Activated naive CD4-positive, alpha-beta T cell treated with anti-CD3 and anti-CD28 coated beads, Interleukin-2, amount 50 U/mL, for 24 hours (primary cell): ENCODE results near the gene PLCB4.

Experiments used
- H3K27ac Mint-ChIP-seq: one replicate; pipeline ENCODE4 v1.8.0; 2021; ENCODE audit warnings: mild to moderate bottlenecking, mixed read lengths
- H3K27me3 Mint-ChIP-seq: one replicate; pipeline ENCODE4 v1.8.0; 2021; ENCODE audit warnings: mixed read lengths
- H3K36me3 Mint-ChIP-seq: one replicate; pipeline ENCODE4 v1.8.0; 2021; ENCODE audit warnings: mixed read lengths
- H3K4me1 Mint-ChIP-seq: one replicate; pipeline ENCODE4 v1.8.0; 2021; ENCODE audit warnings: mixed read lengths
- H3K4me3 Mint-ChIP-seq: one replicate; pipeline ENCODE4 v1.8.0; 2021; ENCODE audit warnings: mild to moderate bottlenecking, mixed read lengths
- H3K9me3 Mint-ChIP-seq: one replicate; pipeline ENCODE4 v1.8.0; 2021; ENCODE audit warnings: mixed read lengths

The PLCB4 gene

DNA sequence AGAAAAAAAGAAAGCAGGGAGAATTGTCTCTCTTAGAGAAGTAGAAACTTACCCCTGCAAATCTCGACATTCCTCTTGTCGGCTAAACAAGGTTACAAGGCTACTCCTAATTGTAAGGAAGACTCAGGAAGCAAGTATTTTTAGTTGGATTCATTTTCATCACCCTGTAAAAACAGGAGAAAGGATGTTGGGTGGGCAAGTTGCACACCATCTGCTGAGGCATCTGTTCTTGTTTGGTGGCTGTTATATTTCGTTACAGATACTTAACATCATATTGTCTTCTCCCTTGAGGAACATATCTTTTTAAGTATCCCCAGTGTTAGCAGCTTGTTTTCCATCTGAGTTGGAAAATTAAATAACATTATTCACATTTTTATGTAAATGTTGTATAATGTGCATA, 187.5 kb downstream of the PLCB4 start:
- no peaks in the 10 kb centered on the region for H3K4me1 Mint-ChIP-seq
- no peak overlapping the region for H3K4me3 Mint-ChIP-seq
- peaks cover 18% of the 10 kb centered on the region for H3K9me3 Mint-ChIP-seq
- H3K27ac Mint-ChIP-seq, result no peak overlapping the region
- no peaks in the 10 kb centered on the region for H3K27me3 Mint-ChIP-seq
- no peaks in the 10 kb centered on the region for H3K36me3 Mint-ChIP-seq

DNA sequence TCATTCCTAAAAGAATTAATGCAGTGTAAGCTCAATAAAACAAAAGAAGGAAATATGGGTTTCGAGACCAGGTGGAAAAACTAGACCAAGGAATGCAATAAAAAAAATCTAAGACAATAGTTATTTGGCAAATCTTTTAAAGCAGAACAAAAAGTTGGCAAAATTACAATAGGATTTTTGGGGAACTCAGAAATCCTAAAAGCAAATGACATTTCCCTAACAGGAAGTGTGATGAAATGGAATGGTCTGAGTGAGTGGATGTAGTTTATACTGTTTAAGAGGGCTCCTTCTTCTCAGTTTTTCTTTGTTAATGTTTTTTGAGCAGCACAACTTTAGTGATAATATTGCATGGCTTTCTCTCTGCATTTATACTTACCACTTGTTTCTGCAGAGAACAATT, 190.0 kb downstream of the PLCB4 start:
- Mint-ChIP-seq H3K9me3 (peaks cover 14% of the 10 kb centered on the region), H3K4me1 (no peaks in the 10 kb centered on the region), H3K27ac (no peak overlapping the region), H3K4me3 (no peak overlapping the region), H3K36me3 (no peaks in the 10 kb centered on the region), H3K27me3 (no peaks in the 10 kb centered on the region)

DNA sequence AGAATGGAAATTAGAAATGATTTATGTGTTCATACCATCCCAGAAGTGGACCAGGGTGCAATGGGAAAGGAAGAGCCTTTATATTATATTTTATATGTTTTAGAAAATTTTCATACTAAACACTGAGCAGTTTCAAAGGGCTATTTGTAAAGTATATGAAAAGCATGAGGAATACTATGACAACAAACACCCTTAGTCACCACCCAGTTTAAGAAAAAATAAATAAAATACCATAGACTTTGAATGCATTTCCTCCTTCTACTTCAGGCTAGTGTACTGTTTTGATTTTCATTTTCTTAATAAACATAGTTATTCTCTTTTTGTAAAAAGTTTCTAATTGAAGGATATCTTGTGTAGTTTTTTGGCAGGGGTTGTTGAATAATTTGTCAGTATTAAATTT, 191.1 kb downstream of the PLCB4 start:
- Mint-ChIP-seq H3K36me3 (no peaks in the 10 kb centered on the region), H3K4me1 (no peaks in the 10 kb centered on the region), H3K27me3 (no peaks in the 10 kb centered on the region), H3K4me3 (no peak overlapping the region), H3K9me3 (peaks cover 14% of the 10 kb centered on the region), H3K27ac (no peak overlapping the region)

DNA sequence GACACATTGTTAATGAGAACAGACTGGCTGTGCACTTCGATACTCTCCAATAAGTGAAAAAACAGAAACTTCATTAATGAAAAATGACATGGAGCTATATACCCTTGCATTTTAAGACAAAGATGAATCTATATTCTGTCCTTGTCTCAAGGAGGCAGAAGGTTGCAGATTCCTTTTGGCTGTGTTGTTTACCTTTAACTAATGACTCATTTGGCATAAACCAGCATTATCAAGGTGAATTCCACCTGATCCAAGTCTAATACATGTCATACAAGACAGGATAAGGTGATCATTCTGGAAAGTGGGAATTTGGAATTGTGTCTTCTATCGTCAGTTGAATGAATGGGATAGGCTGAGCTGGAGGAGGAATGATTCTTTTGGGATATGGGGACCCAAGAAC, 192.9 kb downstream of the PLCB4 start:
- no peaks in the 10 kb centered on the region for H3K4me1 Mint-ChIP-seq
- H3K27me3 Mint-ChIP-seq, result no peaks in the 10 kb centered on the region
- H3K36me3 Mint-ChIP-seq, result no peaks in the 10 kb centered on the region
- H3K9me3 Mint-ChIP-seq, result peaks cover 11% of the 10 kb centered on the region
- H3K27ac Mint-ChIP-seq, result no peak overlapping the region
- H3K4me3 Mint-ChIP-seq, result no peak overlapping the region

DNA sequence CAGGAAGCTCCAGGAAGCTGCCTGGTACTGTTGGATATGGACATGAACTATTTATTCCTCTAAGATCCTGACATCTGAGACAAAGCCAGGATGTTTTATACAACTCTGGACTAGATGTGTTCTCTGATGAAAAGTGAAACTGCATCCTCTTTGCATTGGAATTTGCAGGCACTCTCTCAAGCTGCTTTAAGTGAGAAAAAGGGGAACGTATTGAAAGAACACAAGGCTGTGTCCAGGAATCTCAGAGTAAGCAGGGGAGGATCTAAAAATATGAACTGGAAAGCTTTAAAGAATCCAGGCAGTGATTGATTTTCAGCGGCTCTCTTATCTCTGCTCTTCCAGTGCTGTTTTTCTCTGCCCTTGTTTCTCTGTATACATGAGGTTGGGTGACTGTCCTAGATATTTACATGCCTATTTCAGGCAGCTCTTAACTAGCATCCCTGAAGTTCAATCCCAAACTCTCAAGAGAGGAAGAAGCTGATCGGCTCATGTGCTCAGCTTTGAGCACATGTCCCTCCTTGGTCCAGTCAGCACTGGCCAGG, 193.8 kb downstream of the PLCB4 start:
- Mint-ChIP-seq H3K27ac (no peak overlapping the region), H3K4me1 (no peaks in the 10 kb centered on the region), H3K27me3 (no peaks in the 10 kb centered on the region), H3K9me3 (peaks cover 9% of the 10 kb centered on the region), H3K36me3 (no peaks in the 10 kb centered on the region), H3K4me3 (no peak overlapping the region)

DNA sequence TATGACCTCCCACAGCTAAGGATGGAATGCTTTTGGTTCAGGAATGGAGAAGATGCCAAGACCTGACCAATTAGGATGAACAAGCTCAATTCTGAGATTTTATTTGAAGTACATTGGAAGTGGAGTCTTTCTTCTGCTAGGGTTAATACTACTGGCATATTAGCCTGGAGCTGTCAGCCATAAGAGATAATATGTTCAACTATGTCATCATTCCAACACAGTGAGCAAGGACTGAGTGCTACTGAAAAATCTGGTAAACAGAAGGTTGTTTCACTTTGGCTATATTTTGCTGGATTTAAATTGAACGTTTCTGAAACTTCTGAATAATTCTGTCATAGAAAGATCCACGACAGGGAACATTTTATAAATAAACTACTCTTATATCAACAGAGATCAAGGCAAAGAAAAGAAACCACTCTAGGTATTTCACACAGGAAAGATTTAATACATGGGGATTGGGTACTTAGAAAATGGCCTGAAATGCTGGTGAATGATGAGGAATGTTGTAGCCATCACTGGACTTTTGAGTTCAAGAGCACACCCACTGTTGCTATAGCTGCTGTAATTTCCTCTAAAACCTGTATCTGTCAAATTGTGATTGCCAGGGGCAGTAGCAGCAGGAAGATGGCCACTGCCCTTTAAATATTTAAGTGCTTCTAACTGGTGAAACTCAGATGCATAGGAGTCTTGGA, 200.5 kb downstream of the PLCB4 start:
- Mint-ChIP-seq H3K27ac (no peak overlapping the region), H3K9me3 (no peaks in the 10 kb centered on the region), H3K4me3 (no peak overlapping the region)

DNA sequence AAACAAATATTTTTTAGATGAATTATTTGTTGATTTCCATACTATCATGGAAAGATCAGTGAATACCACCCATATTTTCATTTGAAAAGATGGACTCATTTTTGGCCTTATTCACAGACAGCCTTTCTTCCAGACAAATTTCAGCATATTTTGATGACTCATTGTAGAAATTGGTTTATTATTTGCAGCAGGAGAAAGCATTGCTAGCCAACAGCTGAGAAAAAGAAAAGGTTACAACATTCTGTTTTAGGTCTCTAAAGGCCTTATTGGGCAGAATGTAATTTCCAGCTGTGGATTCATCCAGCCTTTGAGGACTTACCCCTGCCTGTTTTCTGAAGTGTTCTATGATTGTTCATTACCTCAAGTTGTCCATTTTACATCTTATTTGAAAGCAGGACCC, 201.9 kb downstream of the PLCB4 start:
- Mint-ChIP-seq H3K4me1 (no peaks in the 10 kb centered on the region), H3K4me3 (no peak overlapping the region), H3K27me3 (no peaks in the 10 kb centered on the region), H3K9me3 (no peaks in the 10 kb centered on the region), H3K36me3 (no peaks in the 10 kb centered on the region), H3K27ac (no peak overlapping the region)

More for the DNA sequence above, 200.5 kb downstream of the PLCB4 start:
- Mint-ChIP-seq H3K4me1 (no peaks in the 10 kb centered on the region), H3K27me3 (no peaks in the 10 kb centered on the region), H3K36me3 (no peaks in the 10 kb centered on the region)

DNA sequence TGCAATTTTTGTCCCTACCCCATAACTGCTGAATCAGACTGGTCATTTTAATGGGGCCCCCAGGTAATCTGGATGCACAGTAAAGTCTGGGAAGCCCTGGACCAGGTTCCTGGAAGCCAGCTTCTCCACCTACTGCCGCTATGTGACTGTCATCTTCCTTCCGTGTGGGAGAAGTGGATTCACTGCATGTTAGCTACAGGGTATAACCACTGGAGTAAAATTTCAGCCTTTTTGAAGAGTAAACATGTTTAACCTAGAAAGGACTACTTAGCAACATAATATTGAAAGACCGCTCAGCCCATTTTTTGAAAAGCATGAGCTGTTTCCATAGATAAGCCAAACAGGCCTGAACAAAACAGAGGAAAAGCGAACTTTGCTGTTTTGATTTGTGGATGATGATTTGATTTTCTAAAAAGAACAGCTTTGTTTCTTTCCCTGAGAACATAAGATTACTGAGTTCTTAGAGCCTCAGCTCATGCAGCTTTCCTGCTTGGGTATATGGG, 208.1 kb downstream of the PLCB4 start:
- Mint-ChIP-seq H3K27ac (no peak overlapping the region), H3K36me3 (no peaks in the 10 kb centered on the region), H3K9me3 (peaks cover 10% of the 10 kb centered on the region), H3K4me1 (no peaks in the 10 kb centered on the region), H3K27me3 (peaks cover 2% of the 10 kb centered on the region), H3K4me3 (no peak overlapping the region)

DNA sequence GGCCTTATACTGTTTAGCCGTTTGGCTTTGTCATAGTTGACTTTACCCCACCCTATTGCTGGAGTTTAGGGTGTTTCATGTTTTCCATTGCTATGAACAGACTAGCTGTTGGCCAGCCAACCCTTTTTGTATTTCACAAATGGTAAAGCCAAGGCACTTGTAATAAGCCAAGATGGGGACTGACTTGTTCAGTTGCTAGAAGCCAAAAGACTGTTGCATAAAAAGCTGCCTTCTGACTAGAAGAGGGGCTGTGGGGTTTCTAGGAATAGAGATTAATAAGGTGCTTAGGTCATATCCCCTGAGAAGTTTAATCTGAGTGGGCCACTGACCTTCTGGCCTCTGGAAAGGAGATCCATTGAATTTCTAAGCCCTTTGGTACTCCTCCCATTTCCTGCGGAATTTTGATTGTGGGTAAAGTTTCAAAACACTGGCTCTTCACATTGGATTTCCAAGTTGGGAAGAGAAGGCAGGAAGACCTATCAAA, 211.1 kb downstream of the PLCB4 start:
- Mint-ChIP-seq H3K9me3 (peaks cover 16% of the 10 kb centered on the region), H3K27me3 (peaks cover 2% of the 10 kb centered on the region), H3K4me3 (no peak overlapping the region), H3K27ac (no peak overlapping the region), H3K36me3 (no peaks in the 10 kb centered on the region), H3K4me1 (no peaks in the 10 kb centered on the region)

DNA sequence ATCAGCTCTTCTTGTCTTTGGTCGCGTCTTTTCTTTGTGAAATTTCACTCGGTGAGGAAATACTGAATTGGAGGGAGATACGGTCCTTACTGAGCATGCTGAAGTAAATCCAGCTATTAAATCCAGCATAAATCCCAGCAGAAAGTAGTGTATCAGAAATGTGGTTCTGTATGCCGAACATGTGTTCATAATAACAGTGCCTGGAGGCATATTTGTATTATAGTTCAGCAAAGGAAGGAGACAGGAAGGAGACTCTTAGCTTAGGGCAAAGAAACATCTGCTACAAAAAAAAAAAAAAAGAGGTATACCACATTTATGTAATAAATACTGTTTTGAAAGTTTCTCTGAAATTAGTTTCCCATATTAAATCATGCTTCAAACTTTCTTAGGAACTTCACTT, 211.8 kb downstream of the PLCB4 start:
- H3K36me3 Mint-ChIP-seq, result no peaks in the 10 kb centered on the region

DNA sequence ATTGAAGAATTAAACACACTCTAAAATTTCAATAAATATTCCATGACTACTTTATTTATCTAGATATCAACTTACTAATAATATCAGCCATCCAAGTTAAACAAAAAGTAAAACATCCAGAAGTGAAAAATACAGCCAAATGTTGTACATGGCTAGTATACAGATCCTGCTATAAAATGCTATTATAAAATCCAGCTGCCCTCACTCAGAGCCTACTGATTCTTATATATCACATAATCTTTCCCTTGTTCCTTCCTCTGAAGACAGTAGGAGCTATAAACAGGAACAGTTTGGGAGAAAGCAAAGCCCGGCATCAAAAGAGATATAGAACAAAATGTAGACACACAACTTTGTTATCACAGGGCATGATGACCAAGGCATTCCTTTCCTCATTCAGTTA, 212.9 kb downstream of the PLCB4 start:
- peaks cover 2% of the 10 kb centered on the region for H3K27me3 Mint-ChIP-seq
- H3K27ac Mint-ChIP-seq, result no peak overlapping the region
- H3K9me3 Mint-ChIP-seq, result peaks cover 16% of the 10 kb centered on the region
- no peaks in the 10 kb centered on the region for H3K4me1 Mint-ChIP-seq
- no peak overlapping the region for H3K4me3 Mint-ChIP-seq
- no peaks in the 10 kb centered on the region for H3K36me3 Mint-ChIP-seq

More for the DNA sequence above, 211.8 kb downstream of the PLCB4 start:
- peaks cover 16% of the 10 kb centered on the region for H3K9me3 Mint-ChIP-seq
- H3K27me3 Mint-ChIP-seq, result peaks cover 2% of the 10 kb centered on the region
- no peak overlapping the region for H3K4me3 Mint-ChIP-seq
- no peaks in the 10 kb centered on the region for H3K4me1 Mint-ChIP-seq
- H3K27ac Mint-ChIP-seq, result no peak overlapping the region

DNA sequence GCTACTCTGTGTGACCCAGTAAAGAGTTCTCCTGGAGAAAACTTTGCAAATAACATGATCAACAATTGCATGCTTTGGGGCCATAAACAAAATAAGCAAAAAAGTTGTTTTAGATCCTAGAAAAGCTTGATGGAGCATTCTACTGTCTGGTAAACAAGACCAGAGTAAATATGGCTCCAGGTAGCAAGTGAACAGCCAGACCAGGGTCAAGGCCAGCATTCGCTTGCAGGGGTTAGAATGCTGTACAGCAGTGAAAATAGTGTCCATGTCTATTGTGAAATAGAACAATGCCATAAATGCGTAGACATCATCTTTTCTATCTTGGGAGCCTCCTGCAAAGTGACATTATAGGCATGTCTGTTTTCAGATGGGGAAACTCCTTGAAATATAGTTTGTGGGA, 216.7 kb downstream of the PLCB4 start:
- H3K4me3 Mint-ChIP-seq, result no peak overlapping the region
- peaks cover 8% of the 10 kb centered on the region for H3K9me3 Mint-ChIP-seq
- H3K27ac Mint-ChIP-seq, result no peak overlapping the region
- H3K36me3 Mint-ChIP-seq, result no peaks in the 10 kb centered on the region
- no peaks in the 10 kb centered on the region for H3K4me1 Mint-ChIP-seq
- H3K27me3 Mint-ChIP-seq, result peaks cover under 1% of the 10 kb centered on the region

DNA sequence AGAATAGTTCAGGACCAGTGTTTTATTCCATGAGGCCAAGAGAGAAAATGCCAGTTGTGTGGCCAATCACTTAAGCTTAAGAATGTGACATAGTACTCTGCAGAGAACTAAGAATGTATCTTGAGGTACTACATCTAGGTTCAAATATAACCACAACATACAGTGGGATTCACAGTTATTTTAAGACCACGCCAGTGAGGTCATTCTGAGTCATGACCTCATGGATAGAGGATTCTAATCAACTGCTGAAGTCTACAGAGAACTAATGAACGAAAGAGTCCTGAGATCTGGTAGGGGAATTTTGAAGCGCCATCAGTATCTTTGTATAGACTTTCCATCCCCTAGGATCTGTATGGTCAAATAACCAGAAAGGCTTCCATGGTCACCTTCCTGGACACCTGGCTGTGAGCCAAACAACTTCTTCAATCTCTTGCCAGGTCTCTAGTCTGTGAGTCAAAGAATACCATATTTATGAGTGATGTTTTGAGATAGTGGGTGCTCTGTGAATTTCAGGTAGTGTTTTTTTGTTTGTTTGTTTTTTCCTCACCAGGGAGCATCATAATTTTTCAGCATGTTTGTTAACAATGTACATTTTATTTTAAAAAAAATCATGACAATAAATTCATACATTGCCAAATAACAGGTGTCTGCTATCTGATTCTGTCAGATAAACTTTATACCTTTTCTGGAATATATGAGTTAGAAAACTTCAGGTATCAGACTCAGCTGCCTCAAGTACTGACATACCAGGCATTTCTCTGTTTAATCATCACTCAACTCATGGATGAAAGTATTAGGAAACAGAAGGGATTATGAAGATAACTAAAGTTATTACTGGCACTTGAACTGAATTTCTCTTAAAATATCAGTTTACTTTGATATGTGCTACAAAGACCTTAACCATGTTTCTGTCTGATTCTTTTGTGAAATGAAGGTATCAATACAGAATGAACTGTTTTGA, 217.9 kb downstream of the PLCB4 start:
- Mint-ChIP-seq H3K4me3 (no peak overlapping the region), H3K9me3 (peaks cover 6% of the 10 kb centered on the region), H3K27ac (no peak overlapping the region), H3K27me3 (no peaks in the 10 kb centered on the region), H3K4me1 (no peaks in the 10 kb centered on the region), H3K36me3 (no peaks in the 10 kb centered on the region)

DNA sequence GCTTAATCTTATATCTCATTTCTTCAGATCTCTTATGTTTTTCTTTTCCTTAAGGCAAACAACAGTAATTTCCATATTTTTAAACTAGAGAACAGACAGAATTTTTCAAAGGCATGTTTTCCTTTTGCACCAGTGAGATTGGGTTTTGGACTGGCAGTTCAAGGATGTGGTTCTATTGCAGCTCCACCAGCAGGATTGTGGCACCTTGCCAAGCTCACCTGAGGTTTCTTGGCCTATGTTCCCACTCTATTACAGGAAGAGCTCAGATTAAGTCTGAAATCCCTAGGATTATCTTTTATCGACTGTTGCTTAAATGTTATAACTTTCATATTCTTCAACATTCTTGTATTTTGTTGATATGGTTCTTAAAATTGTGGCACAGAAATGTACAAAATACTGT, 218.9 kb downstream of the PLCB4 start:
- H3K27ac Mint-ChIP-seq, result no peak overlapping the region
- H3K9me3 Mint-ChIP-seq, result peaks cover 6% of the 10 kb centered on the region
- H3K4me3 Mint-ChIP-seq, result no peak overlapping the region
- no peaks in the 10 kb centered on the region for H3K4me1 Mint-ChIP-seq
- H3K36me3 Mint-ChIP-seq, result no peaks in the 10 kb centered on the region
- H3K27me3 Mint-ChIP-seq, result no peaks in the 10 kb centered on the region

DNA sequence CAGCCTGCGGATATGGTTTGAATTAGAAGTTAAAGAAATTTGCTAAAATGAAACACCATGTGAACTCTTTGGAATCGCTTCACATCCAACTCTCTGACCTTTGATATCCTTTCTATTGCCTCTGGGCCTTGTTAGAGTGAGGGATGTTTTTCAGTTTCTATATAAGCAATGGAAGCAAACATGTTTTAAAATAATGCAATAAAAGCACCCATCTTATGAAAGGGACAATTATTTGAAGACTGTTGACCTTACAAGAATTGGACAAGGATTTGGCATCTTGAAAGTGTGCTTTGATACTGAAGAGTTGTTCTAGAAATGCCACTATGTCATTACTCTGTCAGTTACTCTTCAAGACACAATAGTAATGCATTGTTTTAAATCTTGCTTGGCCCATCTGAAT, 221.4 kb downstream of the PLCB4 start:
- no peaks in the 10 kb centered on the region for H3K36me3 Mint-ChIP-seq
- no peaks in the 10 kb centered on the region for H3K27me3 Mint-ChIP-seq
- no peaks in the 10 kb centered on the region for H3K9me3 Mint-ChIP-seq
- H3K4me1 Mint-ChIP-seq, result no peaks in the 10 kb centered on the region
- H3K27ac Mint-ChIP-seq, result no peak overlapping the region
- H3K4me3 Mint-ChIP-seq, result no peak overlapping the region

DNA sequence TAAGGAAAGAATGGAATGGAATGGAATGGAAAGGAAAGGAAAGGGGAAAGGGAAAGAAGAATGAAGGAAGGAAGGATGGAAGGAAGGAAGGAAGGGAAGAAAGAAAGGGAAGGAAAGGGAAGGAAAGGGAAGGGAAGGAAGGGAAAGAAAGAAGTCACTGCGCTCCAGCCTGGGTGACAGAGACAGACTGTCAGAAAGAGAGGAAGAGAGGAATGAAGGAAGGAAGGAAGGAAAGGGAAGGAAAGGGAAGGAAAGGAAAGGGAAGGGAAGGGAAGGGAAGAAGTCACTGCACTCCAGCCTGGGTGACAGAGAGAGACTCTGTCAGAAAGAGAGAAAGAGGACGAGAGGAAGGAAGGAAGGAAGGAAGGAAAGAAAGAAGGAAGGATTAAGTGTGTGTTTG, 224.3 kb downstream of the PLCB4 start:
- H3K36me3 Mint-ChIP-seq, result no peaks in the 10 kb centered on the region
- no peaks in the 10 kb centered on the region for H3K27me3 Mint-ChIP-seq
- H3K27ac Mint-ChIP-seq, result no peak overlapping the region
- H3K4me1 Mint-ChIP-seq, result no peaks in the 10 kb centered on the region
- H3K4me3 Mint-ChIP-seq, result no peak overlapping the region
- H3K9me3 Mint-ChIP-seq, result no peaks in the 10 kb centered on the region
